Stimulated activated CD4-positive, alpha-beta T cell treated with anti-CD3 and anti-CD28 coated beads, Interleukin-1b, Interleukin-23, amount 100 ng/mL, for 1 hour (primary cell): Measurements from ENCODE around the gene ITPR3.

Experiments used
- DNase-seq, 2 donors: peaks; one replicate each; pipeline ENCODE4 v3.0.0-alpha.2; 2020; ENCODE audit warnings: low read depth in 2 of 2

Gene ITPR3

GRCh38 chr6:33719326-33719987 is 98.3 kb downstream of the ITPR3 start:
- no peak for DNase-seq

GRCh38 chr6:33720998-33721397 is 99.9 kb downstream of the ITPR3 start:
- DNase-seq: no peak

DNA sequence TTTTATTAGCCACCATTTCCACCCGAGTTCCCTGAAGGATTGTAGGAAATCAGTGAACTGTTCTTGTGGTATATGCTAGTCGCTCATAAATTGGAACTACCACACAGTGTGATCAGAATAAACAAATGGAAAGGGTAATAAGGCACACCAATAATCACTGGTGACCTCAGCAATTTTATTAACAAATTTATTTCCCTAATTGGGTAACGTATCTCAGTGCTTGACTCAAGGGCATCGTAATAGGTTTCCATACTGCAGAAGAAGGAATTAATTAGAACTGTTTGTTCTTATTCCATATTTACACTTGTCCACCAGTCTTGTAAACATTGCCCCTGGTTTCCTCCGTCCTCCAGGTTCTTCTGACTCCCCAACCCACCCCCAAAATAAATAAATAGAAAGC is 100.4 kb downstream of the ITPR3 start:
- DNase-seq: no peak

GRCh38 chr6:33722103-33722623 is 101.0 kb downstream of the ITPR3 start:
- DNase-seq: no peak

DNA sequence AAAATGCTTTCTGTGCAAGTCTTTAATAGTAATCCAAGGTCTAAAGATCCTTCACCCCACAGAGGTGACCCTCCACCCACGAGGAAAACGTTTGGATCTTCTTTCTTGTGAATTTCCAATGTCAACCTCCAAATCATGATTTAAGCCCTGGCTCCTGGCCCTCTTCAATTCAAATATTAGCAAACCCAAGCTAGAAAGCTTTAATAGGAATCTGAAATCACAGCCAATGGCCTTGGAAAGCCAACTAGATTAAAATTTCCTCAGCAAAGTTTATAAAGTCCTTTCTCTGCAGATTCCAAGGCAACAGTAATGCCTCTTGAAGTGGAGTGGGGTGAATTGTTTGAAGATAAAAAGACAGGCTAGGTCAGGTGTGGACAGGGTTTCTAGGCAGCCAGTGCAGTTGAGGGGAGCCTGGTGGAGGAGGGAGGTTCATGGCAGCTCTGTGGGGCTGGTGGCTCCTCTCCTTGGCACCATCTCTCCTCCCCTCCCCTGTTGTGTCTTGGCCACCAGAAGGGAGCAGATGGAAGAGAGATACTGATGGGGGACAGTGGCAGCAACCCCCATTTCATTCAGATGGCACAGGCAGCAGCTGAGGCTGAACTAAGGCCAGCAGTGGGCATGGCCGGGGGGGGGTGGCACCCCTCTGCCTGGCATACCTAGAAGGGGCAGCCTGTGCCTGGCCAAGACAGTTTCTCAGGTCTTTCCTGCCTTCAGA is 102.4 kb downstream of the ITPR3 start:
- no peak for DNase-seq

DNA sequence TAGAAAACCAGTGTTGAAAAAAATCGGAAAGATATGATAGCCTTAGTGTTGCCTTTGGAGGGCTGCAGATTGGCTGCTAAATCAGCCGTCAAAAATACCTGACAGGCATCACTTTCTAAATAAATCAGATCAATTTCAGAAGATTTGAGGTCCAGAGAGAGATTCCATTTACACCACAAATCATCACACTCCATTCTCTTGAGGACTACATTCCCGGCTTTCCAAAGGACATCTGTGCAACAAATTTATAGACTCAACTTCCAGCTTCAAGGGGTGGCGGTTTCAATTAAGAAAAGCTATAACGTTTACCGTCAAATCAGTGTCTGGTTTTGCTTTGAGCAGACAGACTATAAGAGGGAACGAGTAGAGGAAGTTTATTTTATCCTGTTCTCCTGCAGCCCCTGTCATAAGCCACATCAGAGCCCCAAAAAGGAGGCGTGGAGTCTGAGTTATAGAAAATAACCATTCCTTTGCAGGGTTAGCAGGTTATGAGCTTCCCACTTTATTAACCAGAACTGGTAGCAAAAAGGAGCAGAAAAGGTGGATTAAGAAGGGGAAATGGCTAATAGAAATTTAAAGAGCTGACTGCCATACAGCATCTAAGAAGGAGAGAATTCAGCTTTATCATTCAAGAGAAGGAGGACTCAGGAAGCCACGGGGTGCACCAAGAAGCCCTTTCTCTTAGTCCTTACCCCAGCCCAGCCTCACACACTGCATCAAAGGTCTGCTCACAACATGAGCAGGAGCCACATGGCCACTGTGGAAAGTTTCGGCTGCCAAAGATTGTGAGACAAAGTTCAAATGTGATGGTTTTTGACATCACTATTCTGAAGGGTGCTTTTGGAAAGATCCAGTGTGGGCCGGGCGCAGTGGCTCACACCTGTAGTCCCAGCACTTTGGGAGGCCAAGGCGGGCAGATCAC is 103.2 kb downstream of the ITPR3 start:
- no peak for DNase-seq

- no peak for DNase-seq
Measured at GRCh38 chr6:33725222-33725621, 104.1 kb downstream of the ITPR3 start.

DNA sequence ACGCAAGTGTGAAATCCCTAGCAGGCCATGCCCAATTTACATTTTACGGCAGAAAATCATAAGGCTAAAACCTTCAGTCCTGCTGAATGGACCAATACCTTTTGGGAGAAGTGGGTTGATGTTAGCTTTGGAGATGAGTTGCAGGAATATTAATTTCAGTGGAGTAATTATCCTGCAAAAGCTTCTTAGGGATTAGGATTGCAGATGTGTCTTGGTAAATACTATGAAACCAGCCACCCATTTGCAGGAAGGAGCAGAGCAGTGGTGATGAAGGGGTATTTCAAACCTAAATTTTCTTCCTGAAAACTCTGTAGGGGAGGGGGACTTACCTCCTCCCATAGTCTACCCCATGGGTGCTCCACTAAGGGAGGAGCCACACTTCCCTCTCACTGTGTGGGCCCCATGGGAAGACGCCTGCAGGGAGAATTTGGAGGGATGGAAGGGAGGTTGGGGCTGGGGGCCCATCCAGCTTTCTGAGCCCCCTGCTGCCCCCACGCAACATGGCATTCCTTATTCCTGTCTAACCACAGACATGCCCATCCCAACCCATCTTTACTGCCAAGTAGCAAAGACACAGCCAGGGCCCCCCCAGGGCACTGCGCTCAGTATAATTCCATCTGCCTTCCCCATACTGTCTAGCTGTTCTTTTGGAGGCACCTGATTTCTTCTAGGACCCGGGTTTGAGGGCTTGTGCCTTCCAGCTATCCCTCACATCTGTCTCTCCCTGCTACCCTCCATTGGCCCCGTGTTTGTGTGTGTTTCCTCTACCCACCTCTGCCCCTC is 105.0 kb downstream of the ITPR3 start:
- DNase-seq: no peak

GRCh38 chr6:33726696-33727095 is 105.6 kb downstream of the ITPR3 start:
- DNase-seq: no peak

DNA sequence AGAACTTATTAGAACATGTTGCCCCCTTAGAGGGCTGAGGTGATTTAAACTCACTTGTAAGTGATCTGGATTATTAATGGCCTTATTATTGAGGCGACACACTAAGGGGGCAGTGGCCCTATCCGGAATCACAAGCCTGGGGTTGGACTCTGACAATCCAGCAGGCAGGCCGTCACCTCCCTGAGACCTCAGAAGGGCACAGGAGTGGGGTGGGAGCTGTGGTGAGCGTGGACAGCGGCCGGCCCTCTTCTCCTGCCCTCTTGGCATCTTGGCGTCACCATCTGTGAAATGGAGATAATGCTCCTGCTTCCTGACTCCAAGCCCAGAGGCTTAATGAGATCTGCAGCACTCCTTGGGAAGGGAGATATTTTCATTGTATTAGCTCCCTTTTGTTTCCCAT is 106.0 kb downstream of the ITPR3 start:
- DNase-seq: no peak

- no peak for DNase-seq
Measured at GRCh38 chr6:33727932-33728331, 106.8 kb downstream of the ITPR3 start.

DNA sequence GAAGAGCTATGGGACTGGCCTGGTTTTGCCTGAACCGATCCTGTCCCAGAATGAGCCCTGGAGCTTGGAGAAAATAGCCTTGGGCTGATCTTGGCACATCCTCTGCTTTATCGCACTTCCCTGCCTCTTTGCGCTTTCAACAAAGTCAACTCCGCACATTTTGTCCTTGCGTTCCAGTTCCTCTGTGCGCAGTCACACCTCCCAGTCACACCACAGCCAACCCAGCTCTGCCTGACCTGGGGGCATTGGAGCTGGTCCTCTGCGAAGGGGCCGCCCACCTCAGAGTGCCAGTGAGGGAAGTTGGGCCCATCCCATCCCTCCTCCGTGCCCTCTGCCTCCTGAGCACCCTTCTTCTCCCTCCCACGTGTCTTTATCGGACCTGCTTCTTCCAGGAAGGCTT is 107.3 kb downstream of the ITPR3 start:
- no peak for DNase-seq

- DNase-seq: no peak
Measured at GRCh38 chr6:33729059-33729458, 107.9 kb downstream of the ITPR3 start.

GRCh38 chr6:33730611-33731010 is 109.5 kb downstream of the ITPR3 start:
- DNase-seq: no peak

- no peak for DNase-seq
Measured at GRCh38 chr6:33731035-33731434, 109.9 kb downstream of the ITPR3 start.

GRCh38 chr6:33731751-33732282 is 110.7 kb downstream of the ITPR3 start:
- no peak for DNase-seq

GRCh38 chr6:33732385-33732784 is 111.3 kb downstream of the ITPR3 start:
- no peak for DNase-seq

GRCh38 chr6:33732817-33733708 is 111.9 kb downstream of the ITPR3 start:
- DNase-seq: no peak

DNA sequence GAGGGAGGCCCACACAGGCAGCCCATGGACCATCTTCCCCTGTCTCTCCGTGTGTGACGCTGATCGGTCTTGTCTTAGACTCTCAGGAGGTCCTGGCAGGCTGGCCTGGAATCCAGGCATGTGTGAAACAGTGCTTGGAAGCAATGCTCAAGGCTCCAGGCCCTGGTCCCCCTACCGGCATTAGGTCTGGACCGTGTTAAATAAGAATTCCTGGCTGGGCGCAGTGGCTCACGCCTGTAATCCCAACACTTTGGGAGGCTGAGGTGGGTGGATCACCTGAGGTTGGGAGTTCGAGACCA is 112.5 kb downstream of the ITPR3 start:
- no peak for DNase-seq

DNA sequence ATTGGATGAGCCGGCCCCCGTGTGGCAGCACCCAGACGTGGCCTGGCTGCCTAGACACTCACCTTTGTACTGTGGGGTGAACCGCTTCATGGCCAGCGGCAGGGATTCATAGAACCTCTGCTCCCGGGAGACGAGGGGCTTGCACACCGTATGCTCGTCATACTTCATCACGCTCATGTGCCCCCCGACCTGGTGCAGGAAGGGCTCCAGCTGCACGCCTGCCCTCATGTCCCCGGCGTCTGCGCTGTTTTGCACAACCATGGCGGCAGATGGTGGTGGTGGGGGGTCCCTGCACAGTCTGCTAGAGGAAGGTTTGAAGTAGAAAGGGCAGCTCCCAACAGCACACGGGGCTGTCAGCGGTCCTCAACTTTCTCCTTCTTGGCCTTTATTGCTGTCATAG is 114.1 kb downstream of the ITPR3 start:
- no peak for DNase-seq
